Stimulated activated CD4-positive, alpha-beta T cell treated with anti-CD3 and anti-CD28 coated beads, TNF-alpha, amount 100 ng/mL, for 24 hours (primary cell): ENCODE measurements around the gene SETD7.
"Not testable (repeated sequence)": the region's sequence is repeated elsewhere in the genome, so short reads cannot be mapped to it uniquely, and the experiment has no call there.

Experiments
- DNase-seq, 3 experiments: peaks; one replicate each; pipeline ENCODE4 v3.0.0-alpha.2; 2020; ENCODE audit warnings: low read depth in 3 of 3

SETD7 gene

DNA sequence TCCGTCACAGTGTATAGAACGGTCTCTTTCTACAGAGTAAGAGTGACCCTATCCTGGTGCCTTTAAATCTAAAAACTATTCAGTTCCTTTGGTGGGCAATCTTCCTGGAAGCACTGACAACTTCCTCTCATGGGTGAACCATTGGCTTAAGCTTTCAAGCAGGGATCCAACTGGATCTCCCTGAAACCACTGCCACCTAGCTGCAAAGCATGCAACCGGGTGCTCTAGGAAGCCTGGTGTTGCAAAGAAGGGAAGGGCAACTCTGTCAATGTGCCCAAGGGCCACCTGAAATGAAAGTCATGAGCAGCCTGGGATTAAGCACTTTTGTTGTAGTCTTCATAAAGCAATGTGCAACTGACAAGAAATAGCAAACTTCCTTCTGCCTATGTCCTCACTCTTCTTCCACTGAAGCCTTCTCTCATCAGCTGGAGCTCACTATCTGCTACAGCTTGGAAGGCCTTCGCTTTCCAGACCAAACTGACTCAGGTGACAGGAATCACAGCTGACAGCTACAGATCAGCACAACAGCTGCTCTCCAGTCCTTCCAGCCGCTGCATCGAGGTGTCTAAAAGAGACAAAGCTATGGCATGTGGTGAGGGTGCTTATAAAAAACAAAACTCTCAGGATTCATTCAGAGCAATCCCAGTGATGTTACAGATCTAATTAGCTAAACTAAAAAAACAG, 46.1 kb downstream of the SETD7 start:
- no peak for DNase-seq

DNA sequence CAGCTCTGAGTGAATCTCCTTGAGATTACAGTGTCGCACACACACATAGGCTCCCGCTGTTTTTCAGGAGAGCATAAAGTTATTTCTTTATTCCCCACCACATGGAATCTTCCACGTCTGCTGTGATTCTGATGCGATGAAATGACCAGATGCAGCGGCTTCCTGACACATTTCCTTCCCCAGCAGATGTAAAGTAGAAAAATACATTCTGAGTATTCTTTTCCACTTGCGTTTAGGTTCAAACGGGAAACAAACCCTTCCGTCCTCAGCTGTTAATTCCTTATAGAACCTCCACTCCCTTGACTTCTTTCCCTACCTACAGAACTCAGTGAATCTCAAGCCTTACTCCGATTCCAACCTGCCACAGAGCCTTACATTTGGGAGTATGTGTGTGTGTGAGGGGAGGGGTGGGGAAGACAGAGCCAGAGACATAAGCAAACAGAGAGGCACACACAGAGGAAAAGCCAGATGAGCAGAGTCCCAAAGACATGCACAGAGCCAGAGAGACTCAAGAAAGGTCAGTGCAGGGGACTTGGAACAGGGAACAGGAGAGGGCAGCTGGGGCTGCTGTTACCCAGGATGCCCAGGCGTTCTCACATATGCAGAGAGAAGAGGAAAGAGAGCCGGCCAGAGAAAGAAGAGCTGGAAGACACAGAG, 47.3 kb downstream of the SETD7 start:
- DNase-seq: no peak

DNA sequence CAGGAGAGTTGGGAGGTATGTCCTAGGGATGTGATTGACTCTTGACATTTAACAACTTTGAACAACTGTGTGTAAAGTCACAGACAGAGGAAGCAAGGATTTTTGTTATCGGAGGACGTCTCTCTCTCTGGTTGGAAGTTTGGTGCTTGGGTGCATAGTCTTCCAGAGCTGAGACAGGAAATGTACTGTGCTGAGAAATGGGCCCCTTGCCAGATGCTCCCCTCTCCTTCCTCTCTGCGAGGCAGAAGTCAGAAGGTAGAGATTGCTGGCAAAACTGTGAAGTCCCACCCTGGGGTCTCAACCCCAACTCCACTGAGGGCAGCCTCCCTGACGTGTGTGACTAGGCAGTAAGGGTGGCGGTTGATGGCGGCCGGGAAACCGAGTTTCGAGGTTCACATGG, 49.2 kb downstream of the SETD7 start:
- no peak for DNase-seq

DNA sequence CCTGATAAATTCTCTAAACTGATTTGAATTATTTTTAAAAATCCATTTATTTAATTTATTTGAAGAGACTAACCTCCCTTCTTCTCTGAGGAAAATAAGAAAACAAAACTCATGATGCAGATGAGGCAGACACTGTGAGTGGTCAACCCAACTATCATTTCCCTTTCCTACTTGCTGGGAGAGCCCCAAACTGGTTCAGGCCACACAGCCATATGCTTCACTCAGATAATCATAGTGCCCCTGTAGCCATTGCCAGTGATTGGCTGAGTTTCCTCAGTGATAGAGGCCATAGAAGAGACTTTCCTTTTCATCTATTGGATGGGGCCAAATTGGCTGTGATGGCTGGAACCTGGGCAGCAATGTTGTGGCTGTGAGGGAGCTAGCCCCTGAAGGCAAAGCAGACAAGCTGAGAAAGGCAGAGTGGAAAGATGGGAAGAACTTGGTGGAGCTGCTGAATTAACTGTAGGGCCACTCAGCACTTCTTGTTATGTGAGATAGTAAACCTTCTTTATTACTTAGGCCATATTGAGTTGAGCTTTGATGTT, 52.3 kb downstream of the SETD7 start:
- no peak for DNase-seq

DNA sequence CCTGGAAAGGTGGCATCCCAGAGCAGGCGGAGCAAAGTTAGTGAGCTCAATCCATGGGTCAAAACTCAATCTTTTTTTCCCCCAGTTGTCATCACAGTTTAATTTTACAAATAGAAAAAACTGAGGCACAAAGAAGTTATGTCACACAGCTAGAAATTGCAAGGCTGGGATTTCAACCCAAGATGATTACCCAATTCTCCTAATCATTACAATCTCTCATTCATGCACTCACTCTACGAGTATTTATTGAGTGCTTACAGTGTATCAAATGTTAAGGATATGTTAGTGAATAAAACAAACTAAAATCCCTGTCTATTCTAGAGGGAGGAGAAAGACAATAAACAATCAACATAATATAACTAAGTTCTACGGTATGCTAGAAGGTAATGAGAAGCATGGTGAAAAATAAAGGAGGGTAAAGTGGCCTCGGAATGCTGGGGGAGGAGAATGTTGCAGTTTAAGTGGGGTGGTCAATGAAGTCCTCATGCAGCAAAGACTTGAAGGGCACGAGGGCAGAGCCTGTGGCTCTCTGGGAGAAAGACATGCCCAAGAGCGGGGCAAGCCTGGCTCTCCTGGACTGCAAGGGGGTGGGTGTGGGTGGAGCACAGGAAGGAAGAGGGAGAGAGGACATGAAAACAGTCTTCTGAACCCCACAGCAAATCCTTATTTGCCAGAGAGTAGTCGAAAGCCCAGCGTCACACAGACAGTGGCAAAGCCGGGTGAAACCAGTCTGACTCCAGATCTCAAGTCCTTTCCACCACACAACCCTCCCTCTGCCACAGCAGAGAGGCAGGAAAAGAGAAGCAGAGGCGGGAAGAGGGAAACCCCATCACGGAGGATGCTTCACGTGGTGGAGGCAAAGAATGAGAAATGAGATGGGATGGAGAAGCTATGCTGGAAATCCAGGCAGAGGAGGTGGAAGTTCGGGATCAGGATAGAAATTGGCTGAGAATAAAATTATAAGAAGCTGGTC, 53.8 kb downstream of the SETD7 start:
- no peak for DNase-seq

DNA sequence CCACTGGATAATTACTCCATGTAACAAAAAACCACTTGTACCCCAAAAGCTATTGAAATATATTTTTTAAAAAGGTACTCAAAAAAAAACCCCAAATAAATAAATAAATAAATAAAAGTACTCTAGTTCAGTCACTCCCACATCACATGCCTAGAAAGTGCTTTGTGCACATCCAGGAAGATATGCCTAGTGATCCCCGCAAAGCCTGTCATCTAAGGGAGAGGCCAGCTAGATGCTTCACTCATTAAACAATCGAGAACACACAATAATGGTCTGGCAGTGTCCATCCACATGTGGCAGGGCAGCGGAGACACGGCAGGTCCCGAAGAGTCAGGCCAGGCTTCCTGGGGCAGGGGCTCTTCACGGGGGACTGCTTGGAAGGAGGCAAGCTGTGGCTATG, 54.5 kb downstream of the SETD7 start:
- no peak for DNase-seq

DNA sequence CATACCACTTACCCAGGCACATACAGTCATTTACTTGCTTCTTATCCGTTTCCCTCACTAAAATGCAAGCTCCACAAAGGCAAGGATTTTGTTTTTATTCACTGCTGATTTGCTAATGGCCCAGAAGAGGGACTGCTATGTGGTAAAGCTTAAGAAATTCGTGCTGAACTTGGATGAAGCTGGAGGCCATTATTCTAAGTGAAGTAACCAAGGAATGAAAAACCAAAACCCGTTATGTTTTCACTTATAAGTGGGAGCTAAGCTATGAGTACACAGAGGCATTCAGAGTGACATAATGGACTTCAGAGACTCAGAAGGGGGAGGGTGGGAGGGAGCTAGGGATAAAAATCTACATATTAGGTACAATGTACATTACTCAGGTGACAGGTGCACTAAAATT, 54.9 kb downstream of the SETD7 start:
- no peak for DNase-seq

DNA sequence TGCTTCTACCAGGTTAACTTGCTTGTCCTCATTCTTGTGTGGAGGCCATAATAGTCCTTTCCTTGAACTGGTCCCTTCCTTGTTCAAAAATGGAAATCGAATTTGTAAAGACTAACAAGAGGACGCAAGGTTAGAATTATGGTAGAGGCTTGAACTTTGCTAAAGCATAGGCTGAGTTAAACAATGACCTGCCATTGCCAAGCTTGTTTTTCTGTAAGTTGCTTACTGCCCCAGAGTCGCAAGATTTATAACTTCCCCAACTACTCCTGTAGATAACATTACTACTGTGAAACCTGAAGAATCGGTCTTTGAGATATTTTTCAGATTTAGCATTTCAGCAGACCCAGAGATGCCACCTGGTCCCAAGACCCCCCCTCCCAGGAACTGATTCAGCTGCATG, 56.8 kb downstream of the SETD7 start:
- no peak for DNase-seq

DNA sequence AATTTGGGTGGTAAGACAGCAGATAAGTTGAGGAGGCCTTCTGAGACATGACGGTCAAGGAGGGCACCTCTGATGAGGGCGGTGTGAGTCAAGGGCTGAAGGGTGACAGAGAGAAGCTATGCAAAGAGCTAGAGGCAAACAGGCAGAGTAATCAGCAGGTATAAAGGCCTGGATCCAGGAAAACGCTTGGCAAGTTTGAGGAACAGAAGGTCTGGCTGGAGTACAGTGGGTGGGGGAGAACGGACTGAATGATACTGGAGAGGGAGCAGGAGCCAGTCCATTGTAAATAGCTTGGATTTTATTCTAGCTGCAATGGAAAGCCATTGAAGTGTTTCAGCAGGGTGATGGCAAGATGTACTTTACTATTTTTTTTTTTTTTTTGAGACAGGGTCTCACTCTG, 62.8 kb downstream of the SETD7 start:
- DNase-seq: no peak

DNA sequence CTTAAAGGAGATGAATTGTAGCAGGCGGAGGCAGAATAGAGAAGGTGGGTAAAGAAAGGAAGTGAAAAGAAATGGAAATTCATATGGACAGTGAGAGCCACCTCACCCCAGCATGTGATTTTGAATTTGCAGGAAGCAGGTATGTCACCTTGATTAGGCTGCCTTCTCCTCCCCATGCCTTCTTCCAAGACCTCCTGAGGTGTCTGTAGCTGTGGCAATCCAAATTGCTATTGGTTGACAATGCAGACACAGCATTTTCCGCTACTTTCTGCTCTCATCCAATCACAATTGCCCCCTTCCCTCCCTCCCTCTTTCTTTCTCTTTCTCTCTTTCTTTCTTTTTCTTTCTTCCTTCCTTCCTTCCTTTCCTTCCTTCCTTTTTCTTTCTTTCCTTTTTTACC, 63.6 kb downstream of the SETD7 start:
- no peak for DNase-seq

DNA sequence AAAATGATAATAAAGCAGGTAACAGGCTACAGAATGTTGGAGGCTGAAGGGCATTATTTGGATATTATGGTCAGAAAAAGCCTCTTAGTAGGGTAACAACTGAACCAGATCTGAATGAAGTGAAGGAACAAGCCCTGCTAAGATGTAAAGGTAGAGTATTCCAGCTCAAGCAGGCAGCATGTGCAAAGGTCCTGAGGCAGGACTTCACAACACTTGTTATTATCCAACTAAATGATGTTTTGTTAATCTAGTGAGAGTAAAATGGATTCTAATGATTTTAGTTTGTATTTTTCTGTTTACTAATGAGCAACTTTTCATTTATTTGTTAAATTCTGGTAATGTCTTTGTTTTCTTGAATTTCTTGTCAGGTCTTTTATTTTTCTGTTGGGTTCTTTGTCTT, 66.4 kb downstream of the SETD7 start:
- DNase-seq: no peak

DNA sequence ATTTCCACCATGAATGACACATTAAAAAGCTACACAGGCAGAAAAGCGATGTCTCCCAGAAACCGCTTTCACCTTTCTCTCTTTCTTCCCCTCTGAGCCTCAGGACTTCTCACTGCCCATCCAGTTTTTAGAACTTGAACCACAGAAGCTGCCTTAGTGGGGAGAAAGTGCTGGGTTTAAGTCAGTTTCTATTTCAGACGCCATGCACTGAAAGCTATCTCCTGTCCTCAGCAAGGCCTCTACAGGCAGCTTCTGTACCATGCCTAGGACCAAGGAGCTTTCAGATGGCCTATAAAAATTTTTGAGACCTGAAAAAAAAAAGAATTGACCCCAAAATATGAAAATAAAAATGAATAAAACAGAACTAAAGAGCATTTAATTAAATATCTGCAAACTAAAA, 67.6 kb downstream of the SETD7 start:
- DNase-seq: no peak

DNA sequence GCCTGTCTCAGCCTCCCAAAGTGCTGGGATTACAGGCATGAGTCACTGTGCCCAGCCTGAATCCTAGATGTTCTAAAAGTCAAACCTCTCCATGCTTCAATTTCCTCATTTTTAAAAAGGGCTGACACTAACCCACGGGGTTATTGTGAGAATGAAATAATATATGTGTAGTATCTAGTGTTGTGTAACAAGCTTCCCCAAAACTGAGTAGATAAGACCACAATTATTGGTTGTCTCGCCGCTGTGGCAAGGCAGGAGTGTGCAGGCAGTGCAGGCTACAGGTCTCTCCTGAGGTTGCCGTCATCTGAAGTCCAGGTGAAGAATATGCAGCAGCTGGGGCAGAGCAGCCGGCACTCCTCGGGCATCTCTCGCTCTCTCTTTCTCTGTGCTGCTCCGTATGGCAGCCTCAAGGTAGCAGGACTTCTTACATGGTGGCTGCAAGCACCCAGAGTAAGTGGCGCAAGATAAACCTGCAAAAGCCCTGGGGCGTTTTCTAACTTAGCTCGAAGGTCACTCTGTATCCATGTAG, 71.2 kb downstream of the SETD7 start:
- DNase-seq: no peak

DNA sequence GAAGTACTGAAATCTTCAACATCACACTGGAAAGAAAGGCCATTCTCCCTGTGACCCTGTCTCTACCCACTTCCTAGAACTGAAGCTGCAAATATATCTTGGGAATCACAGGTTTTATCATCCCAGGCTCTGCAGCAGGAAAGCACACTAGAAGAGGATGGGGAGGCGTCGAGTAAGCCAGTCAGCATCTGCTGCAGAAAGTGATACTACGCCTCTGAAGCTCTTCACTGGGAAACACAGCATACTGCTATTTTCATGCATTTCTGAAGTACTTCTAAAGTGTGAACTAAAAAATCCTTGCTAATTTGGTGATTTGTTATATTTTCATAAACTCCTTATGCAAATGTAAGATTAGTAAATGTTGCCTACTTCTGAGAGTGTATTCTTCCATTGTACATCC, 73.0 kb downstream of the SETD7 start:
- DNase-seq: no peak

DNA sequence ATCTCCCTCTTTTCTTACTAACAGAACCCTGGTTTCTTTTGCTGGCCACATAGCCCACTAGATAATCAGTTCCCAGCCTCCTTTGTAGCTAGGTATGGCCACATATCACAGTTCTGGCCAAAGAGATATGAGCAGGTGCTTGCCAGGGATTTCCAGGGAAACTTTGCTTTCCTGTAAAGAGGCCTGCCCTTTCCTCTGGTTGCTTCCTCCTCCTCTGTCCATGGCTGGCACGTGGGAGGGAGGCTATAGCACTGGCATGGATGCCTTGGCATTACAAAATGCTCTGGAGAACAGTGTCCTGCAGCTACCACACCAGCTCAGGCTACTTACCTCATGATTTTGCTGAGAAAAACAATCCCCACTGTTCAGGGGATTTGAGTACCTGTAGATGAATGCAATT, 74.6 kb downstream of the SETD7 start:
- no peak for DNase-seq

DNA sequence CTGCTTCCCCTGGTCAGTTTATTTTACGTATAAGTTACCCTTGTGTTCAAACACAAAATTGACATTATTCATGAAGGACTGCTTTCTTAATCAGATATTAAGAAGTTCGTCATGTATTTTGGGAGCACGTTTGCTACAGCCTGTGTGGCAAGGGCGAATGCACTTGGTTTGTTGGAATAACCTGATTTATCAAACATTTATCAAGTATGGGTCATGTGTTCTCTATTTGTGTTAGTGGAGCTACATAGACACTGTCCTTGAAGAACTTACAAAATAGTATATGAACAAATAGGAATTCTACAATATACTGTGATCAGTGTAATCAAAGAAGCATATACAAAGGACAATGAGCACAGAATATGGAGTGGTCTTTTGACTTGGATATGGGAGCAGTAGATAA, 79.7 kb downstream of the SETD7 start:
- no peak for DNase-seq

DNA sequence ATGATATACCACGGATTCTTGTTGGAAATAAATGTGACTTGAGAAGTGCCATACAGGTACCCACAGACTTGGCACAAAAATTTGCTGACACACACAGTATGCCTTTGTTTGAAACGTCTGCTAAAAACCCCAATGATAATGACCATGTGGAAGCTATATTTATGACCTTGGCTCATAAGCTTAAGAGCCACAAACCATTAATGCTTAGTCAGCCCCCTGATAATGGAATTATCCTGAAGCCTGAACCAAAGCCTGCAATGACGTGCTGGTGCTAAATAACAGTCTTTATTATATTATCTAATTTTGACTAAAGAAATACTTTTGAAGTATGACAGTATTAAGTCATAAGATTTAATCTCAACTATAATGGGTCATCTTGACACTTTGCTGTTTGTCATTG, 83.2 kb downstream of the SETD7 start:
- no peak for DNase-seq

DNA sequence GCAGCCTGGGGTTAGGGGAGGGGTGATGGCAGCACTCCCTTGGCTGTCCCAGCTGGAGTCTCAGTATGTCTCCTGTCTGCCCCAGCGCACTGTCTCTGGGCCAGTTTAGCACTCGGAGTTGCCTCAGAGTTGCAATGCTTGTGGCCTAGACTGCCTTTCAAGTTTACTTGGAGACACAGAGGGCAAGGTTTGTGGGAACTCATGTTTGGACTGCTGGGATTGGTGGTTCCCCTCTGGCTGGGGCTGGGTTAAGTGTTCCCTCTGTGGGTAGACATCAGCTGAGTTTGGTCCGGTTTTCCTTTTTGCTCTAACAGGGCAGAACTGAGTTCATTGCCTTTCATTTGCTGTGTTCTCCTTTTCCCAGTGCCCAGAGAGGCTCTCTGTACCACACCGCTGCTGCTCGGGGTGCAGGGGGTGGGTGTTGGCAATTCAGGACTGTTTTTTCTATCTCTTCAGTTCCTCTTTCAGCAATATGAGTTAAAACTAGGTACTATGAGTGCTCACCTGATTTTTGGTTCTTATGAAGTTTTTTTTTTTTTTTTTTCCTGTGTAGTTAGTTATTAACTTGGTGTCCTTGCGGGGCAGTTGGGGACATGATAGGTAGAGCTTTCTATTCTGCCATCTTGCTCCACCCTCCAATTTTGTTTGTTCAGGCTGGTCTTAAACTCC, 84.9 kb downstream of the SETD7 start:
- no peak for DNase-seq

DNA sequence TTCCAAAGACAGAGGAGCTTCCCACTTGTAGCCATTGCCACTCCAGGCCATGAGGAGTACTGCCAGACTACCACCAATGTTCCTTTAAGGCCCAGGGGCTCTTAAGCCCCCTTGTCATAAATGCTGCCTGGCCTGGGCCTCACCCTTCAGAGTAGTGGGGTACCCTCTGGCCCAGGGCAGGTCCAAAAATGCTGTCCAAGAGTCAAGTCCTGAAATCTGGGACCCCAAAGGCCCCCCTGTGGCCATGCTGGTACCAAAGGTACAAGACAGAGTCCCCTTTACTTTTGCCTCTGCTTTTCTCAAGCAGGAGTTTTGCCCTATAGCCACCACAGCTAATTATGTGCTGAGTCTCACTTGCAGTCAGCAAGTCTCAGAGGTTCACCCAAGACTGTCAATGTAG, 85.7 kb downstream of the SETD7 start:
- DNase-seq: no peak

DNA sequence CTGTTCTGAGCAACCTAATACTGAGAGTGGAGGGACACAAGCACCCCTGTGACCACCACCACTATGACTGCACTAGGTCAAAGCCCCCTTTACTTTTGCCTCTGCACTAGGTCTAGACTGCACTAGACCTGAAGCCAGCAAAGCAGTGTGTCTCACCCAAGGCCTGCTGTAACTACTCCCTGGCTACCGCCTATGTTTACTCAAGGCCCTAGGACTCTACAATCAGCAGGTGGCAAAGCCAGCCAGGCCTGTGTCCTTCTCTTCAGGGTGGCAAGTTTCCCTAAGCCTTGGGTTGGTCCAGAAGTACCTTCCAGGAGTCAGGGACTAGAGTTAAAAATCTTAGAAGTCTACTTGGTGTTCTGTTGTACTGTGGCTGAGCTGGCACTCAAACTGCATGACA, 86.2 kb downstream of the SETD7 start:
- no peak for DNase-seq

DNA sequence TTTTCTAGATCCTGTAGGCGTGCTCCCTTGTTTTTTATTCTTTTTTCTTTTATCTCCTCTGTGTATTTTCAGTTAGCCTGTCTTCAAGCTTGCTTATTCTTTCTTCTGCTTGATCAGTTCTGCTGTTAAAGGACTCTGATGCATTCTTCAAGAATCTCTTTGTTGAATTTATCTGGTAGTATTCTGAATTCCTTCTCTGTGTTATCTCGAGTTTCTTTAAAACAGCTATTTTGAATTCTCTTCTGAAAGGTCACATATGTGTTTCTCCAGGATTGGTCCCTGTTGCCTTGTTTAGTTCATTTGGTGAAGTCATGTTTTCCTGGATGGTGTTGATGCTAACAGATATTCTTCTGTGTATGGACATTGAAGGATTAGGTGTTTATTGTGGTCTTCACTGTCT, 86.8 kb downstream of the SETD7 start:
- no peak for DNase-seq

DNA sequence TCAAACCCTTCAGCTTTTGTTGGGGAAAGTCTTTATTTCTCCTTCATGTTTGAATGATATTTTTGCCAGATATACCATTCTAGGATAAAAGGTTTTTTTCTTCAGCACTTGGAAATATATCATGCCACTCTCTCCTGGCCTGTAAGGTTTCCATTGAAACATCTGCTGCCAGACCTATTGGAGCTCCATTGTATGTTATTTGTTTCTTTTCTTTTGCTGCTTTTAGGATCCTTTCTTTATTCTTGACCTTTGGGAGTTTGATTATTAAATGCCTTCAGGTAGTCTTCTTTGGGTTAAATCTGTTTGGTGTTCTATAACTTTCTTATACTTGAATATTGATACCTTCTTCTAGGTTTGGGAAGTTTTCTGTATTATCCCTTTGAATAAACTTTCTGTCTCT, 87.3 kb downstream of the SETD7 start:
- DNase-seq: not testable (repeated sequence)
